SK-N-SH treated with all-trans-retinoic acid at 6 μM for 48 hours (cell line): ENCODE measurements around the gene POLK.
"Not testable (repeated sequence)": the region's sequence is repeated elsewhere in the genome, so short reads cannot be mapped to it uniquely, and the experiment has no call there.

Experiments
- ATAC-seq: fragments of 200-7000 bp; cut with Tn5 transposase; 3 replicates; pipeline ENCODE4 v1.9.1; 2020; ENCODE audit warnings: mild to moderate bottlenecking, moderate library complexity
- ARNTL ChIP-seq: fragments of 450-650 bp; formaldehyde crosslinking; IDR thresholded peaks from 2 replicates; pipeline ENCODE4 v1.5.0; 2020; ENCODE audit warnings: low read depth, mild to moderate bottlenecking, moderate library complexity, borderline replicate concordance
- BACH2 ChIP-seq: fragments of 250-450 bp; sonication (Bioruptor Pico); IDR thresholded peaks from 2 replicates; pipeline ENCODE4 v1.9.0; 2021; ENCODE audit warnings: mild to moderate bottlenecking, borderline replicate concordance
- CREB5 ChIP-seq: fragments of 250-450 bp; sonication (Bioruptor Pico); IDR thresholded peaks from 2 replicates; pipeline ENCODE4 v1.5.1; 2020; ENCODE audit warnings: low read depth, mild to moderate bottlenecking, moderate library complexity
- CSDC2 ChIP-seq: fragments of 250-450 bp; sonication (Bioruptor Pico); IDR thresholded peaks from 2 replicates; pipeline ENCODE4 v1.5.0; 2020; ENCODE audit warnings: mild to moderate bottlenecking, moderate library complexity
- CSRNP3 ChIP-seq: fragments of 250-450 bp; sonication (Bioruptor Pico); IDR thresholded peaks from 2 replicates; pipeline ENCODE4 v1.5.1; 2021; ENCODE audit warnings: mild to moderate bottlenecking, moderate library complexity
- ESRRG ChIP-seq: fragments of 250-450 bp; sonication (Bioruptor Pico); IDR thresholded peaks from 2 replicates; pipeline ENCODE4 v1.6.1; 2021; ENCODE audit warnings: mild to moderate bottlenecking
- ISL1 ChIP-seq: fragments of 250-450 bp; sonication (Bioruptor Pico); IDR thresholded peaks from 2 replicates; pipeline ENCODE4 v2.1.2; 2022; ENCODE audit warnings: mild to moderate bottlenecking, moderate library complexity
- OSR1 ChIP-seq: fragments of 250-450 bp; sonication (Bioruptor Pico); IDR thresholded peaks from 2 replicates; pipeline ENCODE4 v1.8.0; 2022; ENCODE audit warnings: moderate library complexity, mild to moderate bottlenecking, inconsistent platforms
- PATZ1 ChIP-seq: fragments of 250-450 bp; sonication (Bioruptor Pico); IDR thresholded peaks from 2 replicates; pipeline ENCODE4 v1.8.0; 2020; ENCODE audit warnings: mild to moderate bottlenecking, moderate library complexity, borderline replicate concordance
- POU6F1 ChIP-seq: fragments of 250-450 bp; sonication (Bioruptor Pico); IDR thresholded peaks from 2 replicates; pipeline ENCODE4 v1.8.0; 2021; ENCODE audit warnings: low read depth, mild to moderate bottlenecking, moderate library complexity, borderline replicate concordance
- PPARA ChIP-seq: fragments of 250-450 bp; sonication (Bioruptor Pico); IDR thresholded peaks from 2 replicates; pipeline ENCODE4 v1.5.0; 2020; ENCODE audit warnings: mild to moderate bottlenecking, borderline replicate concordance
- RARB ChIP-seq: fragments of 250-450 bp; sonication (Bioruptor Pico); IDR thresholded peaks from 2 replicates; pipeline ENCODE4 v1.8.0; 2021; ENCODE audit warnings: mild to moderate bottlenecking, moderate library complexity
- SNAI2 ChIP-seq: fragments of 250-450 bp; sonication (Bioruptor Pico); IDR thresholded peaks from 2 replicates; pipeline ENCODE4 v1.5.0; 2020; ENCODE audit warnings: mild to moderate bottlenecking, moderate library complexity
- TCF4 ChIP-seq: fragments of 250-450 bp; sonication (Bioruptor Pico); IDR thresholded peaks from 2 replicates; pipeline ENCODE4 v1.8.0; 2021; ENCODE audit warnings: mild to moderate bottlenecking, moderate library complexity, borderline replicate concordance
- TOX ChIP-seq: fragments of 250-450 bp; sonication (Bioruptor Pico); IDR thresholded peaks from 2 replicates; pipeline ENCODE4 v1.8.0; 2021; ENCODE audit warnings: mild to moderate bottlenecking, moderate library complexity, borderline replicate concordance
- TSHZ2 ChIP-seq: fragments of 250-450 bp; sonication (Bioruptor Pico); IDR thresholded peaks from 2 replicates; pipeline ENCODE4 v1.5.0; 2020; ENCODE audit warnings: mild to moderate bottlenecking, moderate library complexity
- ZC3H10 ChIP-seq: fragments of 250-450 bp; sonication (Bioruptor Pico); IDR thresholded peaks from 2 replicates; pipeline ENCODE4 v1.5.1; 2021; ENCODE audit warnings: mild to moderate bottlenecking, moderate library complexity
- ZFP3 ChIP-seq: fragments of 250-450 bp; sonication (Bioruptor Pico); IDR thresholded peaks from 2 replicates; pipeline ENCODE4 v1.5.0; 2020; ENCODE audit warnings: mild to moderate bottlenecking, moderate library complexity
- ZFP30 ChIP-seq: fragments of 450-650 bp; formaldehyde crosslinking; IDR thresholded peaks from 2 replicates; pipeline ENCODE4 v1.5.0; 2022; ENCODE audit warnings: mild to moderate bottlenecking, moderate library complexity
- ZNF565 ChIP-seq: fragments of 450-650 bp; formaldehyde crosslinking; conservative IDR thresholded peaks from 2 replicates; pipeline ENCODE4 v1.5.0; 2020; ENCODE audit warnings: low read depth, mild to moderate bottlenecking, moderate library complexity
- ZNF8 ChIP-seq: fragments of 450-650 bp; formaldehyde crosslinking; IDR thresholded peaks from 2 replicates; pipeline ENCODE4 v1.5.0; 2020; ENCODE audit warnings: mild to moderate bottlenecking, moderate library complexity

POLK gene

GRCh38 chr5:75601996-75602395, 90.3 kb downstream of the POLK start:
- no peak for TF ChIP-seq TSHZ2 (CRISPR knock-in tag)
- TF ChIP-seq ESRRG, result no peak
- TF ChIP-seq CSDC2 (CRISPR knock-in tag), result no peak
- TF ChIP-seq ARNTL (CRISPR knock-in tag), result no peak
- TF ChIP-seq PATZ1, result no peak
- TF ChIP-seq OSR1 (CRISPR knock-in tag), result no peak
- no peak for TF ChIP-seq RARB (CRISPR knock-in tag)
- no peak for TF ChIP-seq ZFP30 (CRISPR knock-in tag)
- TF ChIP-seq ISL1 (CRISPR knock-in tag), result no peak
- TF ChIP-seq ZC3H10 (CRISPR knock-in tag), result no peak
- no peak for TF ChIP-seq ZNF8 (CRISPR knock-in tag)
- TF ChIP-seq SNAI2 (CRISPR knock-in tag), result no peak
- TF ChIP-seq BACH2 (CRISPR knock-in tag), result no peak
- no peak for TF ChIP-seq ZNF565 (CRISPR knock-in tag)
- TF ChIP-seq TOX, result no peak
- TF ChIP-seq CREB5 (CRISPR knock-in tag), result no peak
- TF ChIP-seq POU6F1 (CRISPR knock-in tag), result no peak
- no peak for TF ChIP-seq ZFP3 (CRISPR knock-in tag)
- TF ChIP-seq TCF4 (CRISPR knock-in tag), result no peak
- TF ChIP-seq CSRNP3 (CRISPR knock-in tag), result no peak
- no peak for ATAC-seq

- TF ChIP-seq ISL1 (CRISPR knock-in tag) (0 out of 2 replicates have a peak, but pooled peaks have one; percentile 35), BACH2 (CRISPR knock-in tag) (no peak)
- ATAC-seq, result peak; percentile 42; the same call in 2 of the 3 replicates
Measured at GRCh38 chr5:75603371-75603770, 91.7 kb downstream of the POLK start.

- ATAC-seq, result no peak
- no peak for TF ChIP-seq ZNF565 (CRISPR knock-in tag)
- no peak for TF ChIP-seq OSR1 (CRISPR knock-in tag)
- TF ChIP-seq CSRNP3 (CRISPR knock-in tag), result no peak
- no peak for TF ChIP-seq PATZ1
- TF ChIP-seq ZC3H10 (CRISPR knock-in tag), result no peak
- no peak for TF ChIP-seq ZFP3 (CRISPR knock-in tag)
- TF ChIP-seq RARB (CRISPR knock-in tag), result no peak
- TF ChIP-seq PPARA, result no peak
- no peak for TF ChIP-seq TSHZ2 (CRISPR knock-in tag)
- TF ChIP-seq ARNTL (CRISPR knock-in tag), result no peak
Measured at GRCh38 chr5:75603821-75604220, 92.1 kb downstream of the POLK start.

- ATAC-seq, result not testable (repeated sequence)
Measured at GRCh38 chr5:75607341-75607740, 95.7 kb downstream of the POLK start.
